HG03095 (cell line): ENCODE results near the gene SPEF2.
"Not testable (repeated sequence)": the region's sequence is repeated elsewhere in the genome, so short reads cannot be mapped to it uniquely, and the experiment has no call there.

ENCODE experiments used
- ATAC-seq: cut with Tn5 transposase; IDR thresholded peaks from one replicate; pipeline ENCODE4 v1.9.1; 2021; ENCODE audit warnings: moderate library complexity; ENCODE audit not compliant: unreplicated experiment

The SPEF2 gene

DNA sequence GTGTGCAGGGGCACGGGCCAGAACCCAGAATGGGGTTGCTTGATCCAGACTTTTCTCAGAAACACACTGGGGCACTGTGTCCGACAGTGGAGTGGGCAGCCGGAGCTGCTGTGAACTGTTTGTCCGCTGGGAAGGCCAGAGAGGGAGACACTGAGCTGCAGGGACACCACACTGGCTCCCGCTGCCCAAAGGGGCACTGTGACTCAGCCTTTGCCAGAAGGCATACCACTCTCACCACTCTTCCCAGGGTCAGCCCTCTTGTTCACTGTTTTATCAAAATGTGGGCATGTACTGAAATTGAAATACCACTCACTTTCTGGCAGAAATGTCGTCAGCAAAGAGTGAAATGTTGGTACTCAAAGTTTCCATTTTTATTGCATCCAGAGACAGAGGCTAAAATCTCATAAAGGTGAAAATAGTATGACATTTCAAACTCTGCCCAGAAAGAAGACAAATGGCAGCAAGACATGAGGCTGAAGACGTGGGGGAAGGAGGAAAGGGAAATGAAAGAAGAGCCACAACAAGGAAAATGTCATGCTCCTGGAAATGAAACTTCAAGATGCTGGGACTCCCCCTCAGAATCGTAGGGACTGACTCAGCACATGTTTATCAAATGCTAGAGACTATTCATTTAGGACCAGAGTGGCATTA, 234.5 kb downstream of the SPEF2 start:
- ATAC-seq: peak; percentile 65

- no peak for ATAC-seq
These were observed 235.1 kb downstream of the SPEF2 start for GRCh38 chr5:35852773-35853172.

- no peak for ATAC-seq
These were observed 236.0 kb downstream of the SPEF2 start for GRCh38 chr5:35853631-35854030.

DNA sequence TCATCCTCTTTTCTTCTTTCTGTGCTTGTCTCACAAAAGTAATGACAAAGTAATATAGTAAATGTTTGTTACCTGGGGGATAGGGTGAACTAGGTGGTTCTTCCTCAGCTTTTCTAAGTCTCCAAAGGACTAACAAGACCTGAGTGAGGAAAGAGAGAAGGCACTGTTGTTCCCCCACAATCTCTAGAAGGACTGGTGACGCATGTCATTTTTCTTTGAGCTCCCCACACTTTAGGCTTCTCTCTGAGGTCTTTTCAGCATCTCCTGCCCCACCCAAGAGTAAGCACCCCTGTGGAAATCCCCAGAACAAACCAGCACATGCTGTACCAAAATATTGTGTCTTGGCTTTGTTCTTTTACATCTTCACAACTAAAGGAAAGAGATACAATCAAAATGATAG, 236.6 kb downstream of the SPEF2 start:
- ATAC-seq: no peak

DNA sequence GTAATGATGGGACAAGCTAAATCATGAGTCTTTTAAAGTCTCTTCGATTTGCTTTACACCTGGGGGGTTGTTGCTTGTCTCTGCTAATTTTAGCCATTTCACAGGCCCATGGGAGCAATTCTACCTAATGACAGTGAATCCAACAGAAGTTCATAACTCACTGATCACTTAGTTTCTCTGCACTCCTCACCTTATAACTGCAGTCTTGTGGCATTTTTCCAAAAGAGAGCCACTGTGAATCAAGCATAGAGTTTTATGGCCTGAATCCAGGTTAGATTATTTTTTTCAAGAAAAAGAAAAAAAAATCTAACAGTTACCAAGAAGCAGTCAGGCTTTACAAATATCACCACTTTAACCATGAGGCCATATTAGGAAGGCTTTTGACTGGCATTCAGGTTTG, 237.5 kb downstream of the SPEF2 start:
- ATAC-seq: no peak

DNA sequence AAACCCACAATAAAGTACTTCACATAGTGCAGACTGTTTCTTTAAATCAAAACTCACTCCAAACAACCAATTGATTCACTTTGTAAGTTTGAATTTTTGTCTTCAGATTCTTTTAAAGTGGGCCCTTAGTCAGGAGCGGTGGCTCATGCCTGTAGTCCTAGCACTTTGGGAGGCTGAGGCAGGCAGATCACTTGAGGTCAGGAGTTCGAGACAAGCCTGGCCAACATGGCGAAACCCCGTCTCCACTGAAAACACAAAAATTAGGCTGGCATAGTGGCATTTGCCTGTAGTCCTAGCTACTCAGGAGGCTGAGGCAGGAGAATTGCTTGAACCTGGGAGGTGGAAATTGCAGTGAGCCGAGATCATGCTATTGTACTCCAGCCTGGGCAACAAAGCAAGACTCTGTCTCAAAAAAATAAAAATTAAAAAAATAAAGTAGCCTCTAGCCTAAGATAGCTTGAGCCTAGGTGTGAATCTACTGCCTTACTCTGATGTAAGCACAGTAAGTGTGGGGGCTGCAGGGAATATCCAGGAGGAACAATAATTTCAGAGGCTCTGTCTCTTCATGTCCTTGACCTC, 238.6 kb downstream of the SPEF2 start:
- ATAC-seq: not testable (repeated sequence)

DNA sequence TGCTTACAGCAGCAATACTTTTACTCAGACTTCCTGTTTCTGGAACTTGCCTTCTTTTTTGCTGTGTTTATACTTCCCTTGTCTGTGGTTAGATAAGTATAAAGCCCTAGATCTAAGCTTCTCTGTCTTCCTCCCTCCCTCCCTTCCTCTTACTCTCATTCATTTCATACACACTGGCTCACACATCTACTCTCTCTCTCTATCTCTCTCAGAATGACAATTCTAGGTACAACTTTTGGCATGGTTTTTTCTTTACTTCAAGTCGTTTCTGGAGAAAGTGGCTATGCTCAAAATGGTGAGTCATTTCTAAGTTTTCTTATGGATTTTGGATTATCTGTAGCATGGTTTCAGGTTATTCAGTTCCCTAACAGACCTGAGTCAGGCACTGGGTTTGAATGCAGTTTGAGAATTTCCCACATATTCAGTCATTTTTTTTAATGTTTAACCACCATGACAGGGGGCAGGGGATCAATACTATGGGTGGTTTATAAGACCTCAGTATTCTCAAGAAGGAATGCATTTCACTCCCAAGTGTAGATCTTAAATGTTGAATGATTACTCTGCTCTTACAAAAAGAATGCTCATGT, 239.2 kb downstream of the SPEF2 start, which contains the start of gene IL7R:
TSS of gene IL7R (plus strand) at position 127 of the 587 bp plus-strand sequence. CDS start at position 214, 87 bp downstream.
- ATAC-seq: no peak

GRCh38 chr5:35857606-35858205, 240.0 kb downstream of the SPEF2 start:
- no peak for ATAC-seq

GRCh38 chr5:35859101-35859661, 241.5 kb downstream of the SPEF2 start:
- ATAC-seq: no peak

DNA sequence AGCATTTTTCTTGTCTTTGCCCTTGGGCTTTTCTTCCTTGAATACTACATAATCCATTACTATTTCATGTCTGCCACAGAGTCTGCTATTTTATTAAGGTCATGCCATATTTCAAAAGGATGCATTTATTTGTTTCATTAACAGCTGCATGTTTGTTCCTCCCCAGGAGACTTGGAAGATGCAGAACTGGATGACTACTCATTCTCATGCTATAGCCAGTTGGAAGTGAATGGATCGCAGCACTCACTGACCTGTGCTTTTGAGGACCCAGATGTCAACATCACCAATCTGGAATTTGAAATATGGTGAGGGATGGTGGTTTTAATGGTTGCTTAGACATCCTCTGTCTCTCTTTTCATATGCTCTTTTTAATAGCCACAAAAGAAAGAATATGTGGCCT, 243.0 kb downstream of the SPEF2 start:
- no peak for ATAC-seq

- ATAC-seq: no peak
These were observed 244.1 kb downstream of the SPEF2 start for GRCh38 chr5:35861718-35862117.

DNA sequence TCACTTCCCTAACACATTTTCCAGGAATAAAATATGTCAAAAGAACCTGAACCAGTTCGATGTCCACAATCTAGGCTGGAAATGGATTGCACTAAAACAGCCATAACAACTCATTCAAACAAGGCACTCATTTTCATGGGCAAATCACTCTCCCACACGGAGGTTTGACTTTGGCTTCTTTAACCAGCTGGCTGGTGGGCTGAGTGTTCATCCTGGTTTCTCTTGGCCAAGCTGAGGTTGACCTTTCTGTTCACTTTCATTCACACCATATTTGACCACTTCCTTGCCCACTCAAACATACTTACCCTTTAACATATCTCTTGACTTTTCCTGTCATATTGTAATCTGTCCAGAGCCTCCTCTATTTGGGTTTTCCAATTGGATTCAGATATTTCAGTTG, 244.5 kb downstream of the SPEF2 start:
- no peak for ATAC-seq

DNA sequence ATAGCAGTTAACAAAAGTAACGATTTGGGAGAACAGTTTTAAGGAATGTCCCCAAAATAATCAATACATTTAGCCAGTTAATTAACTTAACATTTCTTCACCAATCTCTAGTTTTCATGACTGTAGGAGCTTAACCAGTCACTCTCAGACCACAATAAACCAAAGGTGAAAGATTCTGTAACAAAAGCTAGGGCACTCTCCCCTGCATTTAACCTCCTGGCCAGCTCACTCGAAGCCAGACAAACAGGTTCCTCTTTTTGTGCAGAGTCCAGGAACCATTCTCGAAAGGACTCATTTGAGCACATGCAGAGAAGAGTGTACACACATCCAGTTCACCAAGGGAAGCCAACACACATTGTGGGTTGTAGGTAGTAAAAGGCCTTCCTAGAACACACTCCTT, 245.5 kb downstream of the SPEF2 start:
- no peak for ATAC-seq
